Hematopoietic multipotent progenitor cell treated with erythropoietin and hydrocortisone succinate and interleukin-3 and kit ligand, for 4 days (in vitro differentiated cells): ENCODE measurements around the gene HNMT.
"Not testable (repeated sequence)": the region's sequence is repeated elsewhere in the genome, so short reads cannot be mapped to it uniquely, and the experiment has no call there.

Source experiments
- DNase-seq: peaks from one replicate; pipeline ENCODE4 v3.0.0-alpha.2; 2015

The HNMT gene

GRCh38 chr2:138016351-138017087 is 52.2 kb downstream of the HNMT start:
- DNase-seq, result no peak

DNA sequence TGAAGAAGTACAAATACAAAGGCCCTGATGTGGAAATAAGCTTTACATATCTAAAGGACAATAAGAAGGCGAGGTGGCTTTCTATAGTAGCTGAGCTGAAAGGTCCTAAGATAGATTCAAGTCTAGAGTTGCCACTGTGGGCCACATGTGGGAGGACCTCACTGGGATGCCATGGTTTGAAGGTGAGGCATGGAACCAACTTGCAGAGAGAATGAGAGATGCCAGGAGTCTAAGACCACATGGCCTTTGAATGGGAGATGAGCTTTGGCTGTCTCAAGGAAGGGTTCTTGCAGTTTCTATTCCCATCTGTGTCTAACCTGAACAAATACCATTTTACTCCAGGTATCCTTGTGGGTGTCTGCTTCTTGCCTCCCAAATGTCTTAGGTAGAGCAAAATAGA is 53.6 kb downstream of the HNMT start:
- DNase-seq, result no peak

GRCh38 chr2:138018866-138019688 is 54.8 kb downstream of the HNMT start:
- peak; percentile 72 for DNase-seq

DNA sequence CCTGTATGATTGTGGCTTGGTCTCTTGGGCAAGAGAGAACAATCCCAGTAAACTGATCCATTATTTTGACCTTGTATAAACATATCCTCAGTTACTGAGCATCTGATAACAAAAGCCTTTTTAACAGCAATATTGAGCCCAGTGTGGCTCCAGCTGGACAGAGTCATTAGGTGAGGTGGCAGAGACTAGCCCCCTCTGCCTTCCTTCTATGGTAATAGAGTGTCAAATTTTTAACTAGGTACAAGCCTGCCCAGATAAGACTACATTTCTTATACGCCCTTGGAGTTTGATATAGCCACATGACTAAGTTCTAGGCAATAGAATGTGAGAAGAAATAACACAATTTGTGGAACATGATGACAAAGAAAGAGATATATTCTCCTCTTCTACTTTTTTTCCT is 56.2 kb downstream of the HNMT start:
- peak; percentile 29 for DNase-seq

GRCh38 chr2:138021154-138021553 is 56.9 kb downstream of the HNMT start:
- no peak for DNase-seq

DNA sequence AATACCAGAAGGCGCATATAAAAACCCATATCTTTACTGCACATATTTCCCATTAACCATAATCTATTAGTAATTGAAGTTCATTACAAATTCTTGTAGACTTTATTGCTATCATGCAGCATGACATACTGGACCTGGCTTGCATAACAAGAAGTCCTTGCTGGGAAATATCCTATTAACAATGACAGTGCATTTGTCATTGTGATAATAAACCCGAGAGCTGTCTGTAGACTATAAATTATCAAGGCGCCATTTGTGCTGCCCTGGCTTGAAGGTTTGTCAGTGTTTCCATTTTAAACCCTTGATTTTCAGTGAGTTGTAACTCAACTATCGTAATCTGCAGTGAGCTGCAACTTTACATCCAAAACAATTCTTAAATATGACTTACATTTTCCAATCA is 59.0 kb downstream of the HNMT start:
- peak; percentile 27 for DNase-seq

DNA sequence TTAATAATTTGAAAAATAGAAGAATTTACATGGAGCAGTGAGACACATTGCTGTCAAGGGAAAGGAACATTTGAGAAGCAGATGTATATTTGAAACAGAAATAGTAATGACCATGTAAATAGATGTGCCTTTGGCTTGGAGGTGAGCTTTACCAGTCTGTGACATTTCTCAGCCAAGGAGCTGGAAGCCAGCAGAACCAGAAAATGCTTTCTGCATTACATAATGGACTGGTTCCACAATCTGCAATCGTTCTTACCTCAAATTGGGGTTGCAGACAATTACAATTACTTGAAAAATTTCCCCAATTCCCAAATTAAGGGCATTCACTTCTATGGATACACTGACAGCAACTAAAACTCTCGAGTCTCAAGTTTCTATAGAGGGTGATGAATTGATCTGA is 59.7 kb downstream of the HNMT start:
- DNase-seq, result no peak

DNA sequence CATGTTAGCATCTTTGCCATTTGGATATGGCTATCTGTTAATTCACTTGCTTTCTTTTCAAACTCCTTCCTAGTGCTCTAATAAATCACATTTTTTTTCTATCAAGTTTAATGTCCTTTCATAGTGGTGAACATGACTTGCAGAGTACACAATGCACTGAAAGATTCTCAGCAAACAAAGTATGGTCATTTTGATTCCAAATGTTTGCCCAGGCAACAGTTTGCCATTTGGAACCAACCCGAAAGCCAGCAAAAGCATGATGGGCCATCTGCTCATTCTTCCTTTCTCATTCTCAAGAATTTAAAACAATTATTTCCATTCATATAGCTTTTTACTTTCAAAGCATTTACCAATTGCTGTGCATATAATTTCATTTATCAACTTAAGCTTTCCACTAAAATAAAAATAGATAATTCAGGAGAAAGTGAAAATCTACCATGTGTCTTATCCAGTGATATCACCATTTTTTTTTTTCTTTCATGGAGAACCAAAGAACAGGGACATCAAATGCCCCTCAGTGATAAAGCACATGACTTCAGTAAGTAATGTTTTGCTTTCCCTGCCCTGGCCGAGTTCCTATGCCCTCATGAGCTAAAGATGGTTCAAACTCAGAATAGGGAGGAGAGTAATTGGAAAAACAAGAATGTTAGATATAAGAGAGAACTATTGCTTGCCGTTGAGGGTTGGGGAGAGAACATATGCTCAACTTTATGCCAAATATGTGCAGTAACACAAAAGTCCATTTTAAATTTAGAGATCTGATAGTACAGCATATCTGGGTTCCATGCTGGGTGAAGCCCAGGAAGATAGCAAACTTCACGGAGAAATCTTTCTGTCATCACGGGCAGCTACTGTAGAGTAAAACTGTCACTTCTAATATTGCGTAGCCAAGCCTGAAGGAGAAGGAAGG is 62.1 kb downstream of the HNMT start:
- DNase-seq, result no peak

- peak; percentile 77 for DNase-seq
These were observed 64.3 kb downstream of the HNMT start for GRCh38 chr2:138028538-138028937.

DNA sequence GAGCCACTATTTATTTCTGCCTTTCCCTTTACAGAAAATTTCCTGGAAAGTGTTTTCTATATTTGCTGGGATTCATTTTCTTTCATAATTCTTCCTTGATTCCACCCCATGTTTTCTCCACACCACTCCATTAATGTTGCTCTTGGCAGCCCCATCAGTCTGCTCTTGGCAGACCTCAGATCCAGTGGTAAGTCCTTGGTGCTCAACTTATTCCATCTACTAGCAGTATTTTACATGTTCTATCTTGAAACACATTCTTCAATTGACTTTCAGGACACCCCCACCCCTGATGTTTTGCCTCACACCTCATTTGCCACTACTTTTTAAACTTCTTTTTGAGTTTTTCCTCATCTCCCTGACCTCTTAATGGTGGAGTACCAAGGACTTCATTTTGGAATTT is 65.0 kb downstream of the HNMT start:
- DNase-seq, result no peak

GRCh38 chr2:138030459-138030858 is 66.2 kb downstream of the HNMT start:
- DNase-seq, result no peak

GRCh38 chr2:138032334-138032733 is 68.1 kb downstream of the HNMT start:
- DNase-seq, result no peak

DNA sequence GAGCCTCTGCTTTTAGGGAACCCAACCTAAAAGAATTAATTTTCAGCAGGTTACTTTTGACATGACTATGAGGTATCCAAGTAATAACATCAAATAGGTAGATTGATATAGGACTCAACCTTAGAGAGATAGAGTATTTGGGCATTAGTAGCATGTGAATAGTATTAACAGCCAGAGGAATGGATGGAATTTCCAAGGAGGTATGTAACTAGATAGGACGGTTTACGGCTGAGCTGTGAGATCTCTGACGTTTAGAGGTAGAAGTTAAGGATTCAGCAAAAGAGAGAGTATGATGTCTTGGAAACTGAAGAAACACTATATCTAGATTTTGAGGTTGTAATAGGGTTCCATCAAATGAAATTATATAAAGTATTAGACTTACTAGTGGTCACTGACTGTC is 70.3 kb downstream of the HNMT start:
- no peak for DNase-seq

DNA sequence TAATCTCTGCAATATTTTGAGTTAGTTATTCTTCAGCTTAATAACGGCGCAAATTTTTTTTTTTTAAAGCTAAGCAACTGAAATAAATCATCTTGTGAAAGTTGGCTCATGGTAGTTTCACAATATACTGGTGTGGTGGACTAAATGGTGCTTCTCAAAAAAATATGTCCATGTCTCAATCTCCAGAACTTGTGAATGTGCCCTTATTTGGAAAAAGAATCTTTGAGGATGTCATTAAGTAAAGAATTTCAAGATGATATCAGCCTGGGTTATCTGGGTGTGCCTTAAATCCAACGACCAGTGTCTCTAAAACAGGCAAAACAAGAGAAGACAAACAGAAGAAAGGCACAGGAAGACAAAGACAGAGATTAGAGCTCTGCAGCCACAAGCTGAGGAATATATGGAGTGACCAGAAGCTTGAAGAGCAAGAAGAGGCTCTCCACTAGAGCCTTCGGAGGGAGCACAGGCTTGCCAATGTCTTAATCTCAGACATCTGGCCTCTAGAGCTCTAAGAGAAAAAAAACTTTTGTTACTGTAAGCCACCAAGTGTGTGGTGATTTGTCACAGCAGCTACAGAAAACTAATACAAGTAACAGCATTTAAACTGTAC is 71.4 kb downstream of the HNMT start:
- DNase-seq, result peak; percentile 39

DNA sequence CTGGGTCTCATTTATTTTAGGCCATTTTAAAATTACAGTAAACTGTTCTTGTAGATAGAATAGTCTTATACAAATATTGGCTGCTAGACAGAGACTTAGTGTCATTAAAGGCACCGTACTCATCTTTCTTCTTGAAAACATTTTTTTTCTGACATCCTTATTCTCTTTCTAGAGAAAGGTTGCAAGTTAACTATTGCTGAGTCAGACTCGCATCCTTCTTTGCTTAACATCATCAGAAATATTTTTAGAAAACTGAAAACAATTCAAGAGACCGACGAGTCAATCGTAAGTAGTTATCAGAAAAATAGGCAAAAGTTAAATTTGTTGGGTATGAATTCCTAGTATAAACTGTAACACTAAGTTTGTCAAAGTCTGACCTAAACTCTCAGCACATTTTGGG is 72.2 kb downstream of the HNMT start:
- no peak for DNase-seq

DNA sequence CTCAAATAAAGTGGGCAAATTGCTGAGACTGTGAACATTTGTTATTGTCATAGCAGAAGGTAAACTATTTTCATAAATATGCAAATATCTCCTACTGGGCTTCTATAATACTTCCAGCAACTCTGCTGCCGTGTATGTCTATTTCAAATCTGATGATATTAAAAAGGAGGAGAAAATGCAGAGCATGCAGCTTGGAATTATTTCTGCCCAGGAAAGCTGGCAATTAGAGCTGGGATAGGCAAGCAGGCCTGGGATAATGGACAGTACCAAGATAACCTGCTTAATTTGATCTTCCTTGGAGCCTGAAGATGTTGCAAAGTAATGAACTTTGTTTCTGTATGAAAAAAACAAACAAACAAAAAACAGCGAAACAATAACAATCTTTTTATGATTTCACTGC is 72.8 kb downstream of the HNMT start:
- no peak for DNase-seq

DNA sequence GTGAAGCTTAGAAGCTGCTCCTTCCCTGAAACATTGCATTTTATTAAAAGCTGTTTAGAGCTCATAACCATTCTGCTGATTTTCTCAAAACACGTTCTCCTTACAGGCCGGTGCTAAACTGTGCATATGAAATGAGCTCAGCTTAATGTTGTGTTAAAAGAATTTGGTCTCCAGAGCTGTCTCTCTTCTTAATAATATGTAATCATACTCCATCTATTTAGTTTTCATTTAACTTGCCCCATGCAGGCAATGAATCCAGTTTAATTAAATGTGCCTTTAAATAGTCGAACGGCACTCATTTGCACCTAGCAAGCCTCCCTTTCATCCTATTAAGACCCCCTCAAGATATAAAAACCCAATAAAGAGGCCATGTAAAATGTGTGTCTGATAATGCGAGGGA is 76.3 kb downstream of the HNMT start:
- no peak for DNase-seq

DNA sequence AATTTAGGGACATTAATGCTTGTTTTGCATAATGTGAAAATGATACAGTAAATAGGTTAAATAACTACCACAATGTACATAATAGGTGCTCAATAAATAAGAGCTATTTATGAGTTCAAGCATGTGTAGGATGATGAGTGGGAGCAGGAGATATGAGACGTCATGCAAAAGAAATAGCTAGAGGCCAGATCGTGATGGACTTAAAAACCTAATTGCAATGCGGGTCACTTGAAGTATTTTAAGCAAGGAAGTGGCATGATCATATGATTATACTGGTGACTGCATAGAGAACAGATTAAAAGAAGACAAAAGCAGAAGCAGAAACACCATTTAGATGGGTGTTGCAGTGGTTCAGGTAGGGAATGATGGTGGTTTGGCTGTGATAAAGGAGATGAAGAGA is 78.0 kb downstream of the HNMT start:
- no peak for DNase-seq

DNA sequence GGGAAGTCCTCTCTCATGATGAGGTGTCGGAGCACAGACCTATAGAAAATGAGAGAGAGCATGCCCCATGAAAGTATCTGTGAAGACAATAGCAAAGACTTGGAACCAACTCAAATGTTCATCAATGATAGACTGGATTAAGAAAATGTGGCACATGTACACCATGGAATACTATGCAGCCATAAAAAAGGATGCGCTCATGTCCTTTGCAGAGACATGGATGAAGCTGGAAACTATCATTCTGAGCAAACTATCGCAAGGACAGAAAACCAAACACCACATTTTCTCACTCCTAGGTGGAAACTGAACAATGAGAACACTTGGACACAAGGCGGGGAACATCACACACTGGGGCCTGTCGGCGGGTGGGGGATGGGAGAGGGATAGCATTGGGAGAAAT is 79.3 kb downstream of the HNMT start:
- DNase-seq, result not testable (repeated sequence)

DNA sequence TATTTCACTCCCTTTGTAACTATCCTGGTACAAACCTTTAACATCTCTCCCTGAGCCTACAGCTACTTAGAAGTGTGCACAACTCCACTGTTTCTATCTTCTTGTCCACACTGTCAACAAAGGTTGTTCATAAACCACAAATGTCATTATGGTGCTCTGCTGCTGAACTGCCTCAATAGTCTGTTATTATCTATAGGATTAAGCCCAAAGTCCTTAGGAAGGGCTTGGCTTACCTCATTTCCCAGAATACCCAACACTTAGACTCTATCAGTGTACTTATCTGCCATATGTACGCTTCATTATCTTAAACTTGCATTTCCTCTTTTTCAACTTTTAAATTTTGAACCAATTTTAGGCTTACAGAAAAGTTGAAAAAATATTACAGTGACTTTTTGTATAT is 94.2 kb downstream of the HNMT start:
- peak; percentile 82 for DNase-seq

GRCh38 chr2:138059487-138060300 is 95.4 kb downstream of the HNMT start:
- peak; percentile 33 for DNase-seq

- DNase-seq, result peak; percentile 92
These were observed 96.0 kb downstream of the HNMT start for GRCh38 chr2:138060301-138060635.
